KOPT-K1 (cell line): Measurements from ENCODE around the gene IPCEF1.
"Not testable (repeated sequence)": the region's sequence is repeated elsewhere in the genome, so short reads cannot be mapped to it uniquely, and the experiment has no call there.

Experiments
- H3K27ac ChIP-seq: fragments of 200-600 bp; sonication (generic); 2 replicates; pipeline ENCODE4 v1.5.1; 2016; ENCODE audit warnings: antibody characterized with exemption, mild to moderate bottlenecking, low read depth, low read length; ENCODE audit not compliant: poor library complexity, severe bottlenecking
- H3K36me3 ChIP-seq: fragments of 200-600 bp; sonication (generic); 2 replicates; pipeline ENCODE4 v1.5.1; 2017; ENCODE audit warnings: antibody characterized with exemption, mild to moderate bottlenecking, low read length, moderate library complexity; ENCODE audit not compliant: insufficient read depth
- H3K9me3 ChIP-seq: fragments of 200-600 bp; sonication (generic); 2 replicates; pipeline ENCODE4 v1.5.1; 2017; ENCODE audit warnings: antibody characterized with exemption, low read length, mild to moderate bottlenecking; ENCODE audit not compliant: insufficient read depth, poor library complexity, severe bottlenecking

IPCEF1 gene

GRCh38 chr6:154329350-154330170, 27.0 kb downstream of the IPCEF1 start:
- H3K27ac ChIP-seq: no peak overlapping the region
- no peaks in the 10 kb centered on the region for H3K9me3 ChIP-seq
- H3K36me3 ChIP-seq: no peaks in the 10 kb centered on the region

- not testable (repeated sequence) for H3K9me3 ChIP-seq, H3K27ac ChIP-seq, H3K36me3 ChIP-seq
These were observed 29.3 kb downstream of the IPCEF1 start for GRCh38 chr6:154327313-154327712.

GRCh38 chr6:154325142-154325541, 31.5 kb downstream of the IPCEF1 start:
- no peak overlapping the region for H3K27ac ChIP-seq
- H3K9me3 ChIP-seq: no peaks in the 10 kb centered on the region
- H3K36me3 ChIP-seq: no peaks in the 10 kb centered on the region

- Histone ChIP-seq H3K9me3 (no peaks in the 10 kb centered on the region), H3K27ac (no peak overlapping the region), H3K36me3 (no peaks in the 10 kb centered on the region)
These were observed 36.4 kb downstream of the IPCEF1 start for GRCh38 chr6:154320181-154320580.

DNA sequence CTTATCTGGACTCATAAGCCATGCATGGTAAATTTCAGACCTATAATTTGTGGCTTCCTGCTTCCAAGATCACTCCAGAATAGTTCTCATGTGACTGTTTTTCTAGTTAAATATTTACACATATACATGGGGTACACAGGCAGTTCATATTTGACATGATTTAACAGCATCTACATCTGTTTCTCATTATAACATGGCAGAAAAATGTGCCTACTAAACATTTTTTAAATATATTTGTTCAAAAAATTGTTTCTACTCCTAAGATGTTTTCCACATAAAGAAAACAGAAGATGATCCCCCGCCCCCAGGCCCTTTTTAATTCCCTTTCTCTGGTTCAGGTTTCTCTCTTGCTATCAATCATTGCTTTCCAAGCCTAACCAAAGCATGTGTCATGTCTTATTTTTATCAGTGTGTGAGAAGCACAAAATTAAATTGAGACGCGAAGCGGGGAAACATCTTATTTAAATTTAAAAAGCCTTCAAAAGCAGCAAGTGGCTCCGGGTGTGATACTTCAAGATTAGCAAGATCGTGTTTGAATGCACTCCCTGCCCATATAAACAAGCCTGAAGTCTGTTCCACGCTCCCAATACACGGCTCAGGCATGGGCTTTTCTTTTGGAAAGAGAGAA, 37.3 kb downstream of the IPCEF1 start:
- Histone ChIP-seq H3K36me3 (no peaks in the 10 kb centered on the region), H3K27ac (no peak overlapping the region), H3K9me3 (no peaks in the 10 kb centered on the region)

DNA sequence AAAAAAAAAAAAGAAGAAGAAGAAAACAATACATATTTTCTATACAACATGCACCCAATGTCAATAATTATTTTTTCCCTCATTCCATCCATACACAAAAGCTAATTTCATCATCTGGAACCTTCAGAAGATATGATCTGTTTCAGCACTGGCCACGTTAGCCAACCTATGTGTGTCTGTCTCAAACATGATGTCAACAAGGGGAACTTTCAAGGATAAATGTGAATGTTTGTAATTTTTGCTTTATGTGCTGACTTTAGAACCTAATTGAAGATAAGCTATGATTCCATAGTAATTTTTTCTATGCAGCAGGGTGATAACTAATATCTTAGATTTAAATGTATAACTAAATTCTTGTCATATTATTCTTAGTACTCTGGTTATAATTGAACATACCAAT, 37.9 kb downstream of the IPCEF1 start:
- H3K36me3 ChIP-seq: no peaks in the 10 kb centered on the region
- no peaks in the 10 kb centered on the region for H3K9me3 ChIP-seq
- H3K27ac ChIP-seq: no peak overlapping the region

GRCh38 chr6:154316131-154316530, 40.5 kb downstream of the IPCEF1 start:
- Histone ChIP-seq H3K36me3 (no peaks in the 10 kb centered on the region), H3K9me3 (no peaks in the 10 kb centered on the region), H3K27ac (no peak overlapping the region)

- H3K9me3 ChIP-seq: no peaks in the 10 kb centered on the region
- H3K36me3 ChIP-seq: no peaks in the 10 kb centered on the region
- no peak overlapping the region for H3K27ac ChIP-seq
These were observed 42.5 kb downstream of the IPCEF1 start for GRCh38 chr6:154314084-154314483.

- no peak overlapping the region for H3K27ac ChIP-seq
- H3K9me3 ChIP-seq: no peaks in the 10 kb centered on the region
- H3K36me3 ChIP-seq: no peaks in the 10 kb centered on the region
These were observed 47.6 kb downstream of the IPCEF1 start for GRCh38 chr6:154308986-154309385.

DNA sequence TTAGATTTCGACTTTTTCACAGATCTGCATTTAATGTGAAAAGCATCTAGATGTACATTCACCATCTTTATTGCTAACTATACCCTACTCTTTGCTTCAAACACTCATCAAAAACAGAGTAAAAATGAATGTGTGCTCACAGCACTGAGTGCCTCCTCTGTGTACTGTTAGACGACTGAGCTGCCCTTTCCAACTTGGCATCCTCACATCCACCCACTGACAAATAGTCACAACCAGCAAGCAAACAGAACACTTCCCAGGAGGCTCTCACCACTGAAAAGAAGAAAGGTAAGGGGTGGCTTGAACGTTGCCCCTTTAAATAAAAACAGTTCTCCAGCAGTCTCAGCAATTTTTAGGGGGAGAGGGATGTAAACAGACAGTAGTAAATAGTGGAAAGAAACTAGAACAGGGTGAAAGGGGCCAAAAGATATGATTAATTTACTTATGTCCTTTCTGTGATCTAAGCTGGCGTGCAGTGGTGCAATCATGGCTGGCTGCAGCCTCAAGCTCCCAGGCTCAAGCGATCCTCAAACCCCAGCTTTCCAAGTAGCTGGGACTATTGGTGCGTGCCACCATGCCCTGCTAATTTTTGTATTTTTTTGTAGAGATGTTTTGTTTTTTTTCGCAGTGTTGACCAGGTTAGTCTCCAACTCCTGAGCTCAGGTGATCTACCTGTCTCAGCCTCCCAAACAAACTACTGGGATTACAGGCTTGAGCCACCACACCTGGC, 48.7 kb downstream of the IPCEF1 start:
- Histone ChIP-seq H3K36me3 (no peaks in the 10 kb centered on the region), H3K9me3 (no peaks in the 10 kb centered on the region), H3K27ac (no peak overlapping the region)

GRCh38 chr6:154307147-154307546, 49.5 kb downstream of the IPCEF1 start:
- not testable (repeated sequence) for H3K27ac ChIP-seq, H3K36me3 ChIP-seq, H3K9me3 ChIP-seq

DNA sequence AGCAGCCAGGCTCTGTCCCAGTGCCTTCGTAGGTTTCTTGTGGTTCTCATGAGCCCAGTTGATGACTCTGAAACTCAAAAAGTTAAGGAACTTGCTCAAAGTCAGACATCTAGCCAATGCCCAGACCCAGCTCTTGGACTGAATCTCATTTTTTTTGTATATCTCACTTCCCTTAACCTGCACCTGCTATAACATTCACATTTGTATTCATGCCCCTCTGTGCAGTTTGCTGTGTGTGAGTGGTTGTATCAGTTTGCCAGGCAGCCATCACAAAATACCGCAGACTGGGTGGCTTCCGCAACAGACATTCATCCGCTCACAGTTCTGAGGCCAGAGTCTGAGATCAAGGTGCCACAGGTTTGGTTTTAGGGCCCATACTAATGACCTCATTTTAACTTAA, 49.9 kb downstream of the IPCEF1 start:
- Histone ChIP-seq H3K27ac (no peak overlapping the region), H3K9me3 (no peaks in the 10 kb centered on the region), H3K36me3 (no peaks in the 10 kb centered on the region)

DNA sequence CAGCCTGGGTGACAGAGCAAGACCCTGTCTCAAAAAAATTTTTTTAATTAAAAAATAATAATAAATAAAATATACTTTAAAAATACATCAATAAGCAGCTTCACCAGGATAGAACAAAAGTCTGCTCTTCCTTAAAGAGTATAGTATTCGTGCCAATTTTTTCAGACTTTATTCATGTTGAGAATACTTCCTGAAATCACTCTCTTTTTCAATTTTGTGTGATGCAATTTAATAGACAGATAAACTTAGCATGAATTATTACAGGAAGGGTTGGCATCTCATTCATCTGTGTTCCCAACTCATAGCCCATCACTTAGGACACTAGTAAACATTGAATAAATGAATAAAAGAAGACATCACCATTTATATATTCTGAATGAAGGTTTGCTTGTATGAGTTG, 52.4 kb downstream of the IPCEF1 start:
- no peaks in the 10 kb centered on the region for H3K9me3 ChIP-seq
- H3K36me3 ChIP-seq: no peaks in the 10 kb centered on the region
- H3K27ac ChIP-seq: no peak overlapping the region

DNA sequence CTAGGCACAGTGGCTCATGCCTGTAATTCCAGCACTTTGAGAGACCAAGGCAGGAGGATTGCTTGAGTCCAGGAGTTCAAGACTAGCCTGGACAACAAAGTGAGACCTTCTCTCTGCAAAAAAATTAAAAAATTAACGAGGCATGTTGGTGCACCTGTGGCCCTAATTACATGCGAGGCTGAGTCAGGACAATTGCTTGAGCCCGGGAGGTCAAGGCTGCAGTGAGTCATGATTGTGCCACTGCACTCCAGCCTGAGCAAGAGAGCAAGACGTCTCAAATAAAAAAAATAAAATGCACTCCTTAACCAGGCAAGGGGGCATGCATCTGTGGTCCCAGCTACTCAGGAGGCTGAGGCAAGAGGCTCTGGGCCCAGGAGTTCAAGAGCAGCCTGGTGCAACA, 53.0 kb downstream of the IPCEF1 start:
- not testable (repeated sequence) for H3K27ac ChIP-seq, H3K36me3 ChIP-seq, H3K9me3 ChIP-seq

DNA sequence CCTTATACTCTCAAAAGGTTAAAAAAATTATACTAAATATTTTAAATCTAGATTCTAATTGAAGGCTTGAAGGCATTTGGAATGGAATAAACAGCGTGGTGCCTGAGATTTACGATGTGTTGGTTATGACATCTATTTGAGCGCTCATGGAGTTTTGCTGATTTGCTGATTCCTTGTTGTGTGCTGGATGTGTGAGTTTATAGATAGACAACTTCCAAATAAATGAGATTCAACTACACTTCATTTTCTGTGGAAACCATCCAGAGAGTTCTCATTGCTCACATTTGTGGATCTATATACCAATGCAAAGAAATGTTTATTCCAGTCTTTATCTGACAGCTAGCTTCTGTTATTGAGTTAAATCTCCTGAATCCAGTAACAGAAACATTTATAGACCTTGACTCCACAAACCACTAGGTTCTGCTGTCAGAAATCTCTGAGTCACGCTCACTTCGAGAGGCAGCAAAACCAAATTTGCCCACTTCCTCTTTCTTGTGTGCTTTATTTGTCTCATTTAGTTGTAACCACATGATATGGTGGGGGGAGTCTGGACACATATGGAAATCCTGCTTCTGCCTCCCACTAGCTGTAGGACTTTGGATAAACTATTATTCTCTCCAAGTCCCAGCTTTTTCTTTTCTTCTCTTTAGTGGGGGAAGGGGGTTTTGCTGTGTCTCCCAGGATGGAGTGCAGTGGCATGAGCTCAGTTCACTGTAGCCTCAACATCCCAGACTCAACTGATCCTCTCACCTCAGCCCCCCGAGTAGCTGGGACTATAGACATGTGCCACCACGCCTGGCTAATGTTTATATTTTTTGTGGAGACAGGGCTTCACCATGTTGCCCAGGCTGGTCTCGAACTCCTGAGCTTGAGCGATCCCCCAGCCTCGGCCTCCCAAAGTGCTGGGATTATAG, 54.5 kb downstream of the IPCEF1 start:
- H3K36me3 ChIP-seq: no peaks in the 10 kb centered on the region
- no peak overlapping the region for H3K27ac ChIP-seq
- H3K9me3 ChIP-seq: no peaks in the 10 kb centered on the region
